PC-9 (cell line): ENCODE data around the gene PPP2R5A.

Source experiments
- CTCF ChIP-seq: fragments of 200-600 bp; sonication (generic); conservative IDR thresholded peaks from 2 replicates; pipeline ENCODE4 v1.6.1; 2017; ENCODE audit warnings: mixed run types, antibody characterized with exemption, mild to moderate bottlenecking, moderate library complexity
- EZH2 ChIP-seq: fragments of 200-600 bp; sonication (generic); IDR thresholded peaks from 2 replicates; pipeline ENCODE4 v1.8.0; 2017; ENCODE audit warnings: antibody characterized with exemption, low read depth

GRCh38 chr1:212354464-212354863 lies 69.3 kb downstream of the PPP2R5A start:
- TF ChIP-seq CTCF: no peak
- TF ChIP-seq EZH2: no peak
